GM18951 (cell line): ENCODE data around the gene HSF4.

Experiments
- POLR2A ChIP-seq: IDR thresholded peaks from 4 replicates; pipeline ENCODE4 v1.6.1; 2011; ENCODE audit warnings: mild to moderate bottlenecking; ENCODE audit not compliant: insufficient read length, insufficient read depth; ENCODE audit errors: extremely low read depth
- in situ Hi-C: fragments of 300-500 bp; cut with MboI; formaldehyde crosslinking; loops from one replicate; pipeline ENCODE4 v1.12.0; 2022; ENCODE audit warnings: low sequenced_read_pairs, mixed read lengths, inconsistent platforms; ENCODE audit not compliant: unreplicated experiment

HSF4 gene

GRCh38 chr16:67200491-67200890 lies 35.9 kb downstream of the HSF4 start:
- in situ Hi-C loops = no loop called here
- no peak for TF ChIP-seq POLR2A

GRCh38 chr16:67201411-67202345 lies 37.1 kb downstream of the HSF4 start:
- in situ Hi-C loops = no loop called here
- TF ChIP-seq POLR2A = no peak

DNA sequence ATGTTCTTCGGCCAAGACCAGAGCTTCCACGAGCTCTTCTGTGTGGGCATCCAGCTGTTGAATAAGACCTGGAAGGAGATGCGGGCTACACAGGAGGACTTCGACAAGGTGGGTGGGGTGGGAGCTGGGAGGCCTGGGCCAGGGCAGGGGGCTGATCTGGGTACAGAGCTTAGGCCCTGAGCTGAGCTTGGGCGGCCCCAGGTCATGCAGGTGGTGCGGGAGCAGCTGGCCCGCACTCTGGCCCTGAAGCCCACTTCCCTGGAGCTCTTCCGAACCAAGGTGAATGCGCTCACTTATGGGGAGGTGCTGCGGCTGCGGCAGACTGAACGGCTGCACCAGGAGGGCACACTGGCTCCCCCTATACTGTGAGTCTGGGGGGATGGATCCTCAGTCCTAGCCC lies 37.9 kb downstream of the HSF4 start:
- in situ Hi-C loops = no loop called here
- TF ChIP-seq POLR2A = no peak

- TF ChIP-seq POLR2A = no peak
- in situ Hi-C loops = no loop called here
These were observed 38.5 kb downstream of the HSF4 start for GRCh38 chr16:67202956-67203493.

GRCh38 chr16:67204076-67204475 lies 39.5 kb downstream of the HSF4 start:
- TF ChIP-seq POLR2A = no peak
- in situ Hi-C loops = no loop called here

- TF ChIP-seq POLR2A = no peak
- in situ Hi-C loops = no loop called here
These were observed 41.7 kb downstream of the HSF4 start for GRCh38 chr16:67206129-67206837.

DNA sequence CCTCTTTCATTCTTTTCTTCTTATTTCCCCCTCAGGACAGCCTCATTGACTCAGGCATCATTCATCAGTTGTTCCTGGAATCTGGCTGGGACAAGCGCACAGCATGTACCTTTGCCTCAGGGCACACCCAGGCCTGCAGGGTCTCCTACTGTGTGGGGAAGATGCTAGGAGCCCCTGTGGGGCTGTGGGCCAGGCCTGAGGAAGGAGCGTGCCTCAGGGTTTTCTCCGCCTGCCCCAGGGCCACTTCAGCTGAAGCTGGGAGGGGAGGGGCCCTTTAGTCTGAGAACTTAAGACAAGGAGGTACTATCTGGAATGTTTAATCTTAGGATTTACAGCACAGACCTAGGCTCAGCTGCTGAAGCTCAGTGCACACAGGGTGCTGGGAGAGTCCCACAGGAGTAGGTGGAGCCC lies 42.3 kb downstream of the HSF4 start:
- no peak for TF ChIP-seq POLR2A
- in situ Hi-C loops = no loop called here

- in situ Hi-C loops = no loop called here
- no peak for TF ChIP-seq POLR2A
These were observed 42.9 kb downstream of the HSF4 start for GRCh38 chr16:67207249-67208091.

GRCh38 chr16:67208154-67208896 lies 43.8 kb downstream of the HSF4 start:
- in situ Hi-C loops = no loop called here
- no peak for TF ChIP-seq POLR2A

GRCh38 chr16:67209565-67209964 lies 45.0 kb downstream of the HSF4 start:
- no peak for TF ChIP-seq POLR2A
- in situ Hi-C loops = no loop called here

DNA sequence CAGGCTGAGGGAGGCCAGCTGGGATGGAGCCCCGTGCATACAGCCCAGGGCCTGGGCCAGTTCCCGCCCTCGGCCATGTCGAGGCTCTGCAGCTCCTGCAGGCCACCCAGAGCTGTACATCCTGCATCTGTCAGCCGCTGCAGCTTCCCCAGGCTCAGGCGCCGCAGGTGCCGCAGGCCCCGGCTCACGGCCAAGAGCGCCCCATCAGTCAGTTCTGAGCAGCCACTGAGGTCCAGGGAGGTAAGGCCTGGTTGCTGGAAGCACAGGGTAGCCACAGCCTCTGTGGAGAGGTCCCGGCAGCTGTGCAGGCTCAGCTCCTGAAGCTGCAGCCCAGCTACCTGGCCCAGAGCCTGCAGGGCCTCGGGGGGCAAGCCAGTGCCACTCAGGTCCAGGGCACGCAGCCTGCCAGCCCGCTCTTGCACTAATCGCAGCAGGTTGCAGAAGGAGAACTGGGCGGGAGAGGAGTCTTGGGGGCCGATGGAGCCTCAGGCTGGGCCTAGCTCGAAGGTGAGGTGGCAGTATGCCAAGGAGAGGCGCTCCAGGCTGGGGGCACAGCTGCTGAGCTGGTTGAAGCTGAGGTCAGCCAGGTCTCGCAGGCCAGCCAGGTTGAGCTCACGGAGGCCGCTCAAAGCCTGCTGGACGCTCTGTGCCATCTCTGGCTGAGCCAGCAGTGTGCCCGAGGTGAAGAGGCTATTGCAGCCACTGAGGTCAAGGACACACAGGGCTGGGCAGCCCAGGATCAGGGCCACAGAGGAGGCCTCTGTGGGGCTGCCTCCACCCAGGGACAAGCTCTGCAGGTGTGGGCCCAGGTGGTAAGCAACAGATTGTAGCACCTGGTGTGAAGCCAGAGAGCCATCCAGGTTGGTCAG lies 45.8 kb downstream of the HSF4 start:
- in situ Hi-C loops = no loop called here

DNA sequence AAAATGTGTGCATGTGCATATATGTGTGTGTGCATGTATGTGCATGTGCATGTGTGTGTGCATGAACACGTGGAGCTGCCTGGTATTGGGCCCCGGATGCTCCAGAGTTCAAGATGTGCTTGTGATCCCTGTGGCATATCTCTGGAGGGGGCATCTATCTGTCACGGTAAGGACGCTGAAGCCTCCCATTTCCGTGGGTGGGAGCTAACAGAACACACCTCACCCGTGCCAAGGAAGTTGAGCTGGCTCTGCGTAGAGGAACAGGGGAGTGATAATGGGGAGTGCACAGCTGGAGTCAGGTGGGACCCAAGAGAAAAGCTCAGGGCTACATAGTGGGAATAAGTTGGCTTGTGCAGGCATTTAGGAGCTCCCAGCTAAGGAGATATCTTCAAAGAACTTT lies 47.1 kb downstream of the HSF4 start:
- in situ Hi-C loops = no loop called here
- TF ChIP-seq POLR2A = no peak

More for the DNA sequence above, 45.8 kb downstream of the HSF4 start:
- TF ChIP-seq POLR2A = no peak

- in situ Hi-C loops = no loop called here
- no peak for TF ChIP-seq POLR2A
These were observed 48.2 kb downstream of the HSF4 start for GRCh38 chr16:67212766-67213165.
